Left renal cortex interstitium (tissue), 4 donors: ENCODE results near the gene FAAH2. TPM values are rescaled to one million over a fixed set of nuclear protein-coding genes. Genes with fewer than 3 reads are reported as not detected.
"Not testable (repeated sequence)": the region's sequence is repeated elsewhere in the genome, so short reads cannot be mapped to it uniquely, and the experiment has no call there.

Experiments
- DNase-seq, 4 donors: peaks; one replicate each; pipeline ENCODE4 v3.0.0-alpha.2; 2013; ENCODE audit warnings: low read depth in 4 of 4, low spot score in 2 of 4, missing footprints in 1 of 4
- polyA plus RNA-seq, 4 donors: library from polyadenylated mRNA; unstranded; fragments of 120-200 nt; gene quantifications; one replicate each; pipeline ENCODE4 v1.2.1, GENCODE V29; 2013; ENCODE audit not compliant: insufficient read length in 4 of 4

FAAH2 gene
- polyA plus RNA-seq, 4 donors, result 11.7 to 14.4 (median 12.7) TPM

DNA sequence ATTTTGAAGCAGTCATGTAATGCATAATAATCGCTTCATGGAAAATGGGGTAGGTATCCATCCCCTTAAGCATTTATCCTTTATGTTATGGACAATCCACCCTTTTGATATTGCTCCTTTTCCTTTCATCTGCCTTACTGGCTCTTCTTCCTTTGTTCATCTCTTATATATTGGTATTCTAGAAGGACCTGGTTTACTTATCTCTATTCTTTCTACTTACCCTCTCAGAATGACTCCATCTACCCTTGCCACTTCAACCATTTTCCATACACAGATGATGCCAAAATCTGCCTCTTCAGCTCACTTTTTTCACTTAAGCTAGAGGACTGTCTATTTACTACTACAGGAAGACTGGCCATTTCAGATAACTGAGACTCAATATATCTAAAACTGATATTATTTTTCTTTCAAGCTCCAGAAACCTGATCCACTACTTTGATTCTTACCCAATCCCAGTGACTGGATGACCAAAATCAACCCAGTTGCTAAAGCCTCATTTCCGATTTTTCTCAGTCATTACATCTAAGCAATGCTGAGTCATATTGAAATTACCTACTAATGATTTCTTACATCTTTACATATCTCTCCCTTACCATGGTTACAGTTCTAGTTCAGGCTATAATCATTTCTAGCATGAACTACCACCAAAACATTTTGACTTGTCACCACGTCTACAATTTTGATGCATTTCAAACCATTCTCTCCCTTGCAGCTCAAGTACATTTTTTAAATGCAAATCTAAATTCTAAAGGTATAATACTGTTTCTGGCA is 93.7 kb downstream of the FAAH2 start:
- DNase-seq, result no peak

DNA sequence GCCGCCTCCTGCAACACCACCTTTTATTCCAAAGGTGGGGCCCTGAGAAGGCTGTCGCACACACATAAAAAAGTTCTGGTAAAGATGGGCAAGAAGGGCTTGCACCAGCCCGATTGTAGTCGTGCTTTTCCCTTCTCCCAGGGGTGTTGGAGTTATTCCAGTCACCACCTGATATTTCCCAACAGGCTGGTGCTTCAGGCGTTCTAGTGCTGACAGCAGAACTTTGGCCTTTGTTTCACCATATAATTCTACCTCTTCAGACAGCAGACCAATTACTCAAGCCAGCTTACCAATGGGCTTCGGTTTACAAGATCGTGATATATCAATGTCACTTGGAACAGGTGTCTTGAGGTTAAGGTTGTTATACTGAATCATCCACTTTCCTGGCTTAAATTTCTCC is 107.7 kb downstream of the FAAH2 start:
- DNase-seq, result not testable (repeated sequence)

GRCh38 chrX:57403191-57403590 is 116.7 kb downstream of the FAAH2 start:
- DNase-seq, result not testable (repeated sequence)

GRCh38 chrX:57406149-57406548 is 119.6 kb downstream of the FAAH2 start:
- no peak for DNase-seq

GRCh38 chrX:57417827-57418226 is 131.3 kb downstream of the FAAH2 start:
- DNase-seq, result no peak

- DNase-seq, result no peak
These were observed 135.8 kb downstream of the FAAH2 start for GRCh38 chrX:57422289-57422688.

GRCh38 chrX:57422790-57423189 is 136.3 kb downstream of the FAAH2 start:
- DNase-seq, result no peak

- no peak for DNase-seq
These were observed 158.6 kb downstream of the FAAH2 start for GRCh38 chrX:57445076-57445475.

GRCh38 chrX:57445832-57446231 is 159.3 kb downstream of the FAAH2 start:
- no peak for DNase-seq

GRCh38 chrX:57447856-57448255 is 161.3 kb downstream of the FAAH2 start:
- no peak for DNase-seq

DNA sequence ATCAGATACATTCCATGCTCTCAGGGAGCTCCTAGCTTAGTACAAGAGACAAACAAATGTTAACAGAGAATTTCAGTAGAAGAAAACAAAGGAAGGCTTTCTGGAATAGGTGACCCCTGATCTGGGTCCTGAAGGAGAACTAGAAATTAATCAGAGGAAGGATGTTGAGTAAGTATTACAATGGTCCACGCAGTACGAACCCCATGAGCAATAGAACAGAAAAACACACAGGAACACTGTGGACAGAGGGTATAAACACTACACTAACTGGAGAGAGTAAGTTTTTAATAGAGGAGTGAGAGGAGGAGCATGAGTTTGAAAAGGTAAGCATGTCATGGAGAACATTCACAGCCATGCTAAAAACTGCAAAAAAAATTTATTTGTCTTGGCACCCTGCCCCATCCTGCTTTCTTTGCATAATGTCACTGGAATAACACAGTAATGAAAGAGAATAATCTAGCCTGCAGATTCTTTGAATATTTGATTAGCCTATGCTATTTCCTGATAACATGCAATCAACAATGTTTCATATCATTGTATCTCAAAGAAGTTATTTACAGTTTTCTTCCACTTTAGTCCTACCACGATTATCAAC is 165.0 kb downstream of the FAAH2 start:
- no peak for DNase-seq

DNA sequence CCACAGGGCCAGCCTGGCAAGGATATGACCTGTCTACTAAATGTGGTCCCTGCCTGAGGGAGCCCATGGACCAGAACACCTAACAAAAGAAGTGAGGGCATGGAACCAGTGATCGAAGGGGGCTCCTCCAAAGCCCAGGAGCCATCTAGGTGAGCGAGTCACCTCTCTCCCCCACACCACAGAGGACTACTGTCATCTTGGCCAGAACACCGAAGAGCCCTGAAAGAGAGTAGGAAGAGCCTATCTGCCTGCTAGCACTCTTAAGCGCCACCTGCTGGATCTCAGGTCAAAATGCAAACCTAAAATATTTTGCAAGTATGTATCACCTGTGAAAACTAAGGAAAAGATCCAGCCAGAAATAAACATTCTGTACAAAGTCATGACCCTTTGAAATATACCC is 167.4 kb downstream of the FAAH2 start:
- no peak for DNase-seq

GRCh38 chrX:57481514-57481913 is 195.0 kb downstream of the FAAH2 start:
- no peak for DNase-seq

DNA sequence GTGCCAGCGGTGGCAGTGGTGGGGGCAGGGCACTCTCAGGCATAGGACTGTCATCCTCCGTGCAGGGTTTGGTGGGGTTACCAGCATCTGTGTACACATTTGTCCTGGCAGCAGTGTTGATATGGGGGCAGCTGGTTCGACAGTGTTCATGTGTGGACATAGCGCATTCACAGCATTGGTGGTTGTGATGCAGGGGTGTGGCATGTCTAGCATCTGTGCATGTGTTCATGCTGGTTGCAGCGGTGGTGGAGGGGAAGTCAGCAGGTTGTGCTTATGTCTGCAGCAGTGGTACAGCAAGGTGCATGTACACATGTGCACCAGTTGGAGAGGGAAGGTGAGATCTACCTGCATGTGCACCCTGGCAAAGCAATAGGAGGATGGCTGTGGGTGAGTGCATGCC is 230.0 kb downstream of the FAAH2 start:
- no peak for DNase-seq

GRCh38 chrX:57519578-57520118 is 233.1 kb downstream of the FAAH2 start:
- DNase-seq, result no peak

DNA sequence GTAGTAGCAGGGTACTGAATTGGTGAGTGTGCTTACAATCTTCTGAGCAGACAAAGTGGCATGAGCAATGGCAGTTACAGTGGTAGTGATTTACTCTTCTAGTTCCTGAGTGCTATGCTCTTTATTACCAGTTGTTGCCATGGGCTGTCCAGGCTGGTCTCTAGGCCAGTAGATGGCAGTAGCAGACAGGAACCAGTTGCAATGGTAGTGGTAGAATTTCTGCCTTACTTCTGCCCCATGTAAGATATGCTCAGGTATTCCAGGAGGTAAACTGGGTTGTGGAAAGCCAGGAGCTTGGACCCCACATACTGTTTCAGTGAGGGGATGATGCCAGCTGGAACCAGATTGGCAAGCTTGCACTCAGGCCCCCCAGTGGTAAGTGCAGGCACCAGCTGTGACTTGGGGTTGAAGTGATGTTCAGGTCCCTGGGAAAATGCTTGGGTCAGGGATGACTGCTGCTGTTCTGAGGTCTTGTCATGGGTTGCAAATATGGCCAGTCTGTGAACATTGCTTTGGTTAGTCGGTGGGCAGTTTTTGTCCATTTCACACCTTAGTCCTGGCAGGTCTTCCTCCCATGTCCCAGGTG is 242.3 kb downstream of the FAAH2 start:
- DNase-seq, result no peak

Other genes starting within 250 kb of the FAAH2 start
- 10 to 100 TPM; 18.2 to 23.8 (median 21.6) TPM for gene SPIN2B, start 165.2 kb upstream of the FAAH2 start, polyA plus RNA-seq
- 1 to 10 TPM; 3.9 to 5.2 (median 4.3) TPM for gene SPIN2A, start 149.3 kb upstream of the FAAH2 start, polyA plus RNA-seq